ENCODE results near the gene TGFBRAP1.

DNA sequence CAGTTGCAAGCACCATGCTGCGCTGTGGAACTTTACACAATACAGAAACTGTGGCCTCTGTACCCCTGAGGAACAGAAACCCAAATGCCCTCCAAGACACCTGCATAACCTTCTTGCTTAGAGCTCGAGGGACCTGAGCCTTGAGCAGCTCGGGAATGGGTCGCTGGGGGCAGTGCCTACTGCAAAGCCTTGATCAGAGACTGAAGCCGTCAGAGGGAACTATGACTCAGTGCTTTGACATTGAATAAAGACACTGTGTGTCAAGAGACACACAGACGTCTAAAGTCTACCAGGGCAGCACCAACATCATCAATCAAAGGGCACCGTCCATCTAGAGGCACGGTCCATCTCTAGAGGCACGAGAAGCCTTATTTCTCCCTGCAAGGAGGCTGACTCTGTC, 57.4 kb downstream of the TGFBRAP1 start:
- TF ChIP-seq CTCF (IDR thresholded peaks at IDR 0.05): no peak
- TF ChIP-seq EZH2 (IDR thresholded peaks at IDR 0.05): no peak
